Activated CD4-positive, alpha-beta T cell treated with anti-CD3 and anti-CD28 coated beads for 4 hours (primary cell): Measurements from ENCODE around the gene ITIH2.
"Not testable (repeated sequence)": the region's sequence is repeated elsewhere in the genome, so short reads cannot be mapped to it uniquely, and the experiment has no call there.

Experiments used
- DNase-seq, 2 donors: peaks; one replicate each; pipeline ENCODE4 v3.0.0-alpha.2; 2020

The ITIH2 gene

GRCh38 chr10:7752251-7752650, 49.1 kb downstream of the ITIH2 start:
- no peak for DNase-seq

DNA sequence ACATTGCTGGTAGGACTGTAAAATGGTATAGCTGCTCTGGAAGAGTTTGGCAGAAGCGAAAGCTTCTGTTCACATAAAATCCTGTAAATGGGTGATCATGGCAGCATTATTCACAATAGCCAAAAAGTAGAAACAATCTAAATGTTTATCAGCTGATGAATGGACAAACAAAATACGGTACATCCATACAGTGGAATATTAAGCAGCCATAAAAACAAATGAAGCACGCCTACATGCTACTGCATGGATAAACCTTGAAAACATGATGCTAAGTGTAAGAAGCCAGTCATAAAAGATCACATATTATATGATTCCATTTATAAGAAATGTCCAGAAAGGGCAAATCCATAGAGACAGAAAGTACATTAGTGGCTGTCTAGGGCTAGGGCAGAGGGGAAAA, 52.0 kb downstream of the ITIH2 start:
- no peak for DNase-seq

DNA sequence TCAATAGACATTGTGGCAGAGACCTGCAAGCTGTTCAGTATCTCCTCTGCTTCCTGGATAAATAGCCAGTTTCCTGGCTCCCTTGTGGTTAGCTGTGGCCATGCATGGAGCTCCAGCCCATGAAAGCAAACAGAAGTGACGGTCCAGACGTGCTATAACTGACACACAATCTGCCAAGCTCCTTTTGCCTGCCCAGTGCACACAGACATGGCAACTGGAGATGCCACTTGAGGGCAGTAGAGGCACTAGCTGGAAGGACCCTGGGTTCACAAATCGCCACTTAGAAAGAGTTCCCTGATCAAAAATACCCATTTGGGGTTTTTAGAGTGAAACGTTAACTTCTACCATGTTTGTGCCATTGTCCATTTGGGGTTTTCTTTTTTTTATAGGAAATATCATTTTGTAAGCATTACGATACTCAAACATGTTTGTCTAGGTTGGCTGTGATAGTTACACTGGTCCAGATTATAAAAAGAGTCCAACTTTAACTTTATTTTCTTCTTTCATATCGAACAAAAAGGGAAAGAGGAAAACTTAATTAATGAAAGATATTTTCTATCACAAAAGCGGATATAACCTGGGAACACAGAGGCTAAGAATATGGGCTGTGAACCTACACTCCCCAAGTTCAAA, 53.4 kb downstream of the ITIH2 start:
- DNase-seq: peak in 1 of 2 donors; percentile 7

DNA sequence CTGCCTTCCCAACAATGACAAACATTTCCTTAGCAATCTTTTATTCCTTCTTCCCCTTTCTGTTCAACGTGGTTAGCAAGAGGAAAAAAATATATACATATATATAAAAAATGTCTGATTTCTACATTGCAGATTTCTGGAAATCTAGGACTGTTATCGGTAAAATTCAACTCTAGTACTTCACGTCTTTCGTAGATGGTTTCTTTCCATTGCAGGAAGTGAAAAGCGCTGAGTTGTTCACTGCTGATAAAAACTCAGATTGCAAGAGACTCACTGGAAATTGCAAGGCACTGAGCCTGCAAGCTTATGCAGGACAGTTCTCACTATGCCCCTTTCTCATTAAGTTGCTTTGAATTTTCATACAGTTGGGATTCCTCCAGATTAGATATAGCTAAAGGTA, 60.8 kb downstream of the ITIH2 start:
- no peak for DNase-seq

- no peak for DNase-seq
Observed at GRCh38 chr10:7766241-7766640, 63.1 kb downstream of the ITIH2 start.

GRCh38 chr10:7767209-7767608, 64.1 kb downstream of the ITIH2 start:
- DNase-seq: no peak

GRCh38 chr10:7768417-7768816, 65.3 kb downstream of the ITIH2 start:
- no peak for DNase-seq

DNA sequence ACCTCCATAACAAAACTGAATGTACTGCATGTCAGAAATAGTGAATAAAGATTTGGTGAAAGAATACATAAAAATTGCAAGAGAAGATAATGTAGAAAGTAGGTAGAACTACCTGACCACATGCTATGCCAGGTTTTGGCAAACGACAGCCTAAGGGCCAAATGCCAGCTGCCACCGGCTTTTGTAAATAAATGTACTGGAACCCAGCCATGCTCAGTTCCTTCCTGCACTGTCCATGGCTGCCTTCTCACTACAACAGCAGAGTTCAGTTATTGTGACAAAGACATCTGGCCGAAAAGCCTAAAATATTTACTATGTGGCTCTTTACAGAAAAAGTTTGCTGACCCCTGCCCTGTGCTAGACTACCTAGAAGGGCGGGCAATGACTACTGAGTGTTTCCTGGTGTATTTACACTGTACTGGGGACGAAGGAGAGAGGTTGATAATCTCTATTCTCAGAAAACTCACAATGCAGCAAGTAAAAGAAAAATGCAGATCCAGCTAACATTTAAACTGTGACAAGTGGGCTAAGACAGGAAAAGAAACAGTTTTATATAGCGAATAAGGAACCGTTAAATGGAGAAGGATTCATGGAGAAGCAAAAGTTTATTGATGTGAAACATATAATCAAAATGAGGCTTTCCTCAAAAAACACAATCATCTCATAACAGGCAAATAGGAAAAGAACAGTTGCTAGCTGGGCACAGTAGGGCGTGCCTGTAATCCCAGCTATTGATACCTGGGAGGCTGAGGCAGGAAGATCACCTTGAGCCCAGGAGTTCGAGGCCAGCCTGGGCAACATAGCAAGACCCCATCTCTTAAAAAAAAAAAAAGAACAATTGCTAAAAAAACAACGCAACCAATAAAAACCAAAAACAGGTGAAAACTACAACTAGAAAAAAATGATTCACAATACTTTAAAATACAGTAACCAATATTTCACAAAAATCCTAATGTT, 71.0 kb downstream of the ITIH2 start:
- DNase-seq: no peak

DNA sequence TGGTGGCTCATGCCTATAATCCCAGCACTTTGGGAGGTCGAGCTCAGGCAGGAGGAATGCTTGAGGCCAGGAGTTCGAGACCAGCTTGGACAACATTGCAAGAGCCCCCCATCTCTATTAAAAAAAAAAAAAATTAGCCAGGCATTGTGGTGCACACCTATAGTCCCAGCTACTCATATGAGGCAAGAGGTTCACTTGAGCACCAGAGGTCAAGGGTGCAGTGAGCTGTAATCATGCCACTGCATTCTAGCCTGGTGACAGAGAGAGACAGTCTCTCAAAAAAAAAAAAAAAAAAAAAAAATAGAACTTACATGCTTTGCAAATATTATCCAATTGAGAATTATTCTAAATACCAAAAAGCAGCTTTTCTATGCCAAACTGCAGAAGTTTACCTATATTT, 73.7 kb downstream of the ITIH2 start:
- DNase-seq: no peak

GRCh38 chr10:7782194-7782593, 79.1 kb downstream of the ITIH2 start:
- DNase-seq: not testable (repeated sequence)

DNA sequence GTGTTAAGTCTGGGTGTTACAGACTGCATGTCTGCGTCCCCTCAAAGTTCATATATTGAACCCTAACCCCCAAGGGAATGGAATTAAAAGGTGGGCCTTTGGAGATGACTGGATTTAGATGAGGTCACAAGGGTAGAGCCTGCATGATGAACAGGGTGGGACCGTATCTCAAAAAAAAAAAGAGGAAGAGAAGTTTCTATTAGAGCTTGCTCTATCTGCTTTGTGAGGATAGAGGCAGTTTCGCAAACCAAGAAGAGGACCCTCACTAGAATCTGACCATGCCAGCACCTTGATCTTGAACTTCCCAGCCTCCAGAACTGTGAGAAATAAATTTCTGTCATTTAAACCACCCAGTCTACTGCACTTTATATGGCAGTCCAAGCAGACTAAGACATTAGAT, 83.3 kb downstream of the ITIH2 start:
- no peak for DNase-seq

- DNase-seq: no peak
Observed at GRCh38 chr10:7787150-7787856, 84.2 kb downstream of the ITIH2 start.

- peak; percentile 96 to 97 for DNase-seq
Observed at GRCh38 chr10:7787857-7788638, 84.9 kb downstream of the ITIH2 start, which contains the start of the genes ATP5F1C and KIN. Gene ATP5F1C (plus strand): TSS chr10:7788177. CDS start chr10:7788208, 31 bp downstream. Gene KIN (minus strand): TSS chr10:7787993. CDS start chr10:7787933, 60 bp downstream.

DNA sequence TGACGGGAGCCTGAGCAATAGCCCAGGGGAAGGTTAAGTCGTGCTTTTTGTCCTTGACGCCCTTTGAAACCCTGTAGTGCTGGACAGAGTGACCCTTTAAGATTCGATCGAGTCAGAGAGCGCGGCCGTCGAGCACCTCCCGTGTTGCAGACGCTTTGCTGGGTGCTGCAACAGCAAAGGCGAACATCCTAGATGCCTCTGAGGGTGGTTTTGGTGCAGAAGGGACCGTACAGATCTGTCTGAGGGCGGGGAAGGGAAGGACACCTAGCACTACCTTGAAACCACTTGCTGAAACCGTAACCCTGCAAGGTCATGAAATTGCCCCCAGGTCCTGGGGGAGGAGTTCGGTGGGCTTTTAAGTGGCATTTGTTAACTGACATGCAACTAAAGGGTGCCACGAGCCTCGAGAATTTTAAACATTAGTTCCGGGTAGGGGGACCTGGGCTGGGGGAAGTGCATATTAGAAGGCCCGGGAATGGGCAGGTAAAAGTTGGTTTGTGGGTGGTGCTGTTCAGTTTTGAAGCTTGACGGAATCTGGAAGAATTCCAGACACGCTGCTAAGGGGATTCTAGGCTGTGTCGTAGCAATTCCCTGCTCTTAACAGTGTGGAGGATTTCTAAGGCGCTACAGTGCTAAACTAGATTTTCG, 85.6 kb downstream of the ITIH2 start:
- DNase-seq: no peak

DNA sequence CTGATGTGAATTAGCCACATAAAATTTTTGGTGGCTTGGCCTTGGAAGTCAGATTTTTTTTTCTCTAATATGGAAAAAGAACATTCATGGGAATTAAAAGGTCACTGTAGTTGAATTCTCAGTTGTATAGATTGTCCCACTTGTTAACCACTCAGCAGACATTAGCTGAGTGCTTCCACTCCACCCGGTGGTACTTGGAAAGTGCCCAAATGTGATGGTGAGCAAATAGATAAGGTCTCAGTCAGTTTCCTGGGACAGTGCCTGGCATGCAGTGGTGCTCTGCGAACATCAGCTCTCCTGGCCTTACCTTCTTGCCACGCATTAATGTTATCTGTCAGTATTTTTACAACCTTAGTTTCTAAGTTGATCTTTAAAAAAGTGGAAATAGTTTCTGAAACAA, 86.3 kb downstream of the ITIH2 start:
- DNase-seq: no peak

DNA sequence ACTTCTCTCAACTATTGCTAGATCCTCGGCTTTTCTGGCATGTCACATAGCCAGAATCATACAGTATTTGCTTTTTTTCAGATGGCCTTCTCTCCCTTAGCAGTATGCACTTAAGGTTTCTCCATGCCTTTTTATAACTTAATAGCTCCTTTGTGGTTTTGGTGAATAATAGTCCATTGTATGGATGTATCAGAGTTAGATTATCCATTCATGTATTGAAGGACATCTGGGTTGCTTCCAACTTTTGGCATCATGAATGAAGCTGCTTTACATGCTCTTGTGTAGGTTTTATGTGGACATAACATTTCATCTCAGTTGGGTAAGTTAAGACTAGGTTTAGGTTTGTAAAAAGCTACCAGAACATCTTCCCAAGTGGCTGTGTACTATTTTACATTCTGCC, 89.4 kb downstream of the ITIH2 start:
- DNase-seq: no peak

DNA sequence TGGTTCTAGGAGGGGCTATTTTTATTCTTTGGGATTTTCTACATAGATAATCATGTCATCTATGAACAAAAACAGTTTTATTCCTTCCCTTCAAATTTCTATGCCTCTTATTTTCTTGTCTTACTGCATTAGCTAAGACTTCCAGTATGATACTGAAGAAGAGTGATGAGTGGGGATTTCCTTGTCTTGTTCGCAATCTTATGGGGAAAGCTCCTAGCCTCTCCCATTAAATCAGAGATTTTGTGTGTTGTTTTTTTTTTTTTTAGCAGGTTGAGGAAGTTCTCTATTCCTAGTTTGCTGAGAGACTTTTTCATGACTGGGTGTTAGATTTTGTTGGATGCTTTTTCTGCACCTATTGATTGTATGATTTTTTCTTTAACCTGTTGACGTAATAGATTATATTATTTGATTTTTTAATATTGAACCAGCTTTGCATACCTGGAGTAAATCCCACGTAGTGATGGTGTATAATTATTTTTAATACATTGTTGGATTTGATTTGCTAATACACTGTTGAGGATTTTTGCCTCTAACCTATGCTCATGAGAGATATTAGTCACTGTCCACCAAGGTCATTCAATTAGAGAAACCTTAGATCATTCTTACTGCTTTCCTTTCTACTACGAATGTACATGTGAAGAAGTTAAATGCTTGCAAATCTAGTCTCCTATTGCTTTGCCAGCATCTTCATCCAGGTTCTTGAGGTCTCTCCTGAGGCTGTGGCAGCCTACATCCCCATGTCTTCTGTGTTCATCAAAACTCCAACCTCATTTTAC, 91.3 kb downstream of the ITIH2 start:
- no peak for DNase-seq

DNA sequence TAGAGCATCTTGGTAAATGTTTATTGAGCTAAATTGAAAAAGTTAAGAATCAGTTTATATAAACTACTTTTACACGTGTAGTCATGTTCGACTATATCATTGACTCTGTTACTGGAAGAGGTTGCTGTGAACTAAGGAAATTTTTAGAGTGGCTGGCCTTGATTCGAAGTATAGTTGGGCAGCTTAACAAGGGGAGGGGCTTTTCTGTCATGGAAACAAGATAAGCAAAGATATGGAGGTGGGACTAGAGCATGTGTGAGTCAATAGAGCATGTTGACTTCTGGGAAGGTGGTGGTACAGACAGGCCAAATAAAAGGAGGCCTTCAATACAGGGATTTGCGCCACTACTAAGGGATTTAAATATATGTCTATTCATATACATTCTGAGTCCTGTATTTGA, 92.5 kb downstream of the ITIH2 start:
- no peak for DNase-seq

GRCh38 chr10:7797582-7797981, 94.5 kb downstream of the ITIH2 start:
- DNase-seq: no peak
